ENCODE data around the gene FALEC.
"Not testable (repeated sequence)": the region's sequence is repeated elsewhere in the genome, so short reads cannot be mapped to it uniquely, and the experiment has no call there.

The FALEC gene

DNA sequence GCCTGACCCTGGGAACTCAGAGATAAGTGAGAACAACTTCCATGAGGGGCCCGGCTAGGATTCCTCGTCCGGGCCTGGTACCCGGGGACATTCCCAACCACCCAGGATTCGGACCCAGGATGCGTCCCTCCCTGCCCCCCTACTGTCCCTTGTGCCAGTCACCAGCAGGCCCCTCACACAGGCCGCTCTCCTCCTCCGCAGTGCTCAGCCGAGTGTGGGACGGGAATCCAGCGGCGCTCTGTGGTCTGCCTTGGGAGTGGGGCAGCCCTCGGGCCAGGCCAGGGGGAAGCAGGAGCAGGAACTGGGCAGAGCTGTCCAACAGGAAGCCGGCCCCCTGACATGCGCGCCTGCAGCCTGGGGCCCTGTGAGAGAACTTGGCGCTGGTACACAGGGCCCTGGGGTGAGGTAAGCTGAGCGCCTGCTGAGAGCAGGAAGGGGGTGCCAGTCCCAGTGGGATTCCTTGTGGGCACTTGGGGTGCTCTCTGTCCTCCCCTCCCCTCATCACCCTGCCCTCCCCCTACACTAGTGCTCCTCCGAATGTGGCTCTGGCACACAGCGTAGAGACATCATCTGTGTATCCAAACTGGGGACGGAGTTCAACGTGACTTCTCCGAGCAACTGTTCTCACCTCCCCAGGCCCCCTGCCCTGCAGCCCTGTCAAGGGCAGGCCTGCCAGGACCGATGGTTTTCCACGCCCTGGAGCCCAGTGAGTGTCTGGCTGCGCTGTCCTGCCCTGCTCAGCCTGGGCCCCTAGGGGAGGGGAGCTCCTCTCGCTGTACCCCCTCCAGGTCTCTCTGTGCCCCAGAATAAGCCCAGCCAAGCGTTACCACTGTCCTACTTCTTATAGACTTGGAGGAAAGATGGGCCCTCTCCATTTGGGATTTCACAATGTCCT lies 43.5 kb downstream of the FALEC start:
- DNase-seq (ENCODE audit: low read depth in 2 of 2): no peak

DNA sequence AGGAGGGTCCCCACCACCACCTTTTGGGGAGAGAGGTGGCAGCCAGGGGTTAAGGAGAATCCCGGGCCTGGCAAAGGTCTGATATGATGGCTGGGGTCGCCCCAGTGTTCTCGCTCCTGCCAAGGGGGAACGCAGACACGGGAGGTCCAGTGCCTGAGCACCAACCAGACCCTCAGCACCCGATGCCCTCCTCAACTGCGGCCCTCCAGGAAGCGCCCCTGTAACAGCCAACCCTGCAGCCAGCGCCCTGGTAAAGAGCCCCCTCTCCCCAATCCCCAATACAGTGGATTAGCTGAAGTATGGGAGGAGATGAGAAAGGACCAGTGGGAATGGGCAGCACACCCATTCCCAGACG lies 44.1 kb downstream of the FALEC start:
- DNase-seq (ENCODE audit: low read depth in 2 of 2): no peak

DNA sequence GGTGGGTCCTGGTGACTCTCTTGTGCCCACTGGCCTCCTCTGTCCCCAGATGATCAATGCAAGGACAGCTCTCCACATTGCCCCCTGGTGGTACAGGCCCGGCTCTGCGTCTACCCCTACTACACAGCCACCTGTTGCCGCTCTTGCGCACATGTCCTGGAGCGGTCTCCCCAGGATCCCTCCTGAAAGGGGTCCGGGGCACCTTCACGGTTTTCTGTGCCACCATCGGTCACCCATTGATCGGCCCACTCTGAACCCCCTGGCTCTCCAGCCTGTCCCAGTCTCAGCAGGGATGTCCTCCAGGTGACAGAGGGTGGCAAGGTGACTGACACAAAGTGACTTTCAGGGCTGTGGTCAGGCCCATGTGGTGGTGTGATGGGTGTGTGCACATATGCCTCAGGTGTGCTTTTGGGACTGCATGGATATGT lies 44.5 kb downstream of the FALEC start:
- DNase-seq (ENCODE audit: low read depth in 2 of 2): peak in 1 of 2 donors; percentile 58

DNA sequence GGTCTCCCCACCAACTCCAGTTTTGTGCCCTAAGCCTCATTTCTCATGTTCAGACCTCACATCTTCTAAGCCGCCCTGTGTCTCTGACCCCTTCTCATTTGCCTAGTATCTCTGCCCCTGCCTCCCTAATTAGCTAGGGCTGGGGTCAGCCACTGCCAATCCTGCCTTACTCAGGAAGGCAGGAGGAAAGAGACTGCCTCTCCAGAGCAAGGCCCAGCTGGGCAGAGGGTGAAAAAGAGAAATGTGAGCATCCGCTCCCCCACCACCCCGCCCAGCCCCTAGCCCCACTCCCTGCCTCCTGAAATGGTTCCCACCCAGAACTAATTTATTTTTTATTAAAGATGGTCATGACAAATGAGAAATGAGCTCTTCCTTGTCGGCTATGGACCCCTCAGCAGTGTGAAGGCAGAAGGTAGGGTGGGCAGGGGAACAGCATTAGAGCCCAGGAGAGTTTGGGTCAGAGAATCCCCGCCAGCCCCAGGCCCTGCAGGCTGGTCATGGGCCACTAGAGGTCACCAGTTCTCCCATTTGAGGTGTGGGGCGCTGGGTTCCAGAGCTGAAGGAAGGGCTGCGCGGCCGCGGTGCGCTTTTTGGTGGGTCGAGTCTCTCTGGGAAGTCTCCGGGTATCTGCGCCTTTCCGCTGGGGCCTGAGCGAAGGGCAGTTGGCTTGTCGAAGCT lies 45.2 kb downstream of the FALEC start:
- DNase-seq (ENCODE audit: low read depth in 2 of 2): peak; percentile 70

DNA sequence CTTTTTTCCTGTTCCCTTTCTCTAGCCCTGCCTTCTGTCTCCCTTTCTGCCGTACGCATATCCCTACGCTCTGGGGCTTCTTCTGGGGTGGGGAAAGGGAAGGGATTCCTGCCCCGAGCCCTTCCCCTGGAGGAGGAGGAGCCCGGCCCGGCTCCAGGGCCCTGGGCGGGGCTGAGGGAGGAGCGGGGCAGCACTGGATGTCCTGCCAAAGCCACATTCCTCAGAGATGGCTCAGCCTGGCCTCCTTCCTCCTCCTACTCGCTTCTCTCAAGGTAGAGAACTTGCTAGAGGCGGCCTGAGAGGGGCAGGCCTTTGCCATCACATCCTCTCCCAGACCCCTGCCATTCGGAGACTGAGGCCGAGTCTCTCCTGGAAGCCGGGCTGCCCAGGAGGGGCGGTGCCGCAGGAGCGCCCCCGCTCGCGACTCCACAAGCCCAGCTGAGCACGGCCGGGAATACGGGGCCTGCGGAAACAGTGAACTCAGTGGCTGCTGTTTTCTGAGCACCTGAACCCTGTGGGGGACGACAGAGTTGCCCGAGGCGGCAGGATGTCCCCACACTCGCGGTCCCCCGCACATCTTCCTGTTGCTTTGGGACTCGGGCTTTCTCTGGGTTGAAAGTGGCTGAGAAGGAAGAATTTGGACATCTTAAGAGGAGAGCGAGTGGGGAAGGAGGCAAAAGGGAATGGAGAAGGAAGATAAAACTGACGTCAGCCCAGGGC lies 45.9 kb downstream of the FALEC start:
- no peak for DNase-seq (ENCODE audit: low read depth in 2 of 2)

DNA sequence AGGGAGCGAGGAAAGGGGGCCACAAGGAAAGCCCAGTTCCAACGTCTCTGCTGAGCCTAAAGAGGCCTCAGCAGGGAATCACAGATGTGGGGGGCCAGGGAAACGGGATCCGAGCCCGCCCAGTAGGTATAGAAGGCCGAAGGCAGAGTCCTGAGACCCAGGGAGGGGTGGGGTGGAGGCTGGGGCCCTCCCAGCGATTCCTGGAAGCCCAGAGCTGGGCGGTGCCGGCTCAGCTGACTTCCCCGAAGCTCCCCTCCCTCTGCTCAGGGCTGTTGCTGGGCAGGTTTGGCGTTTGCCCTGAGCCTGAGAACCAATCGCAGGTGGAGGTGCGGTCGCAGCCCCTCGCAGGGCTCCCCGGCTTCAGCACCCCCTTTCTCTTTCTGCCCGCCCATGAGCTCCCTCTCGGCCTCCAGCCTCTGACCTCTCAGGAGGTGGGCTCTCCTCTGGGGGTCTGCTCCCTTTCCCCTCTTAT lies 46.5 kb downstream of the FALEC start:
- peak; percentile 67 to 83 for DNase-seq (ENCODE audit: low read depth in 2 of 2)

DNA sequence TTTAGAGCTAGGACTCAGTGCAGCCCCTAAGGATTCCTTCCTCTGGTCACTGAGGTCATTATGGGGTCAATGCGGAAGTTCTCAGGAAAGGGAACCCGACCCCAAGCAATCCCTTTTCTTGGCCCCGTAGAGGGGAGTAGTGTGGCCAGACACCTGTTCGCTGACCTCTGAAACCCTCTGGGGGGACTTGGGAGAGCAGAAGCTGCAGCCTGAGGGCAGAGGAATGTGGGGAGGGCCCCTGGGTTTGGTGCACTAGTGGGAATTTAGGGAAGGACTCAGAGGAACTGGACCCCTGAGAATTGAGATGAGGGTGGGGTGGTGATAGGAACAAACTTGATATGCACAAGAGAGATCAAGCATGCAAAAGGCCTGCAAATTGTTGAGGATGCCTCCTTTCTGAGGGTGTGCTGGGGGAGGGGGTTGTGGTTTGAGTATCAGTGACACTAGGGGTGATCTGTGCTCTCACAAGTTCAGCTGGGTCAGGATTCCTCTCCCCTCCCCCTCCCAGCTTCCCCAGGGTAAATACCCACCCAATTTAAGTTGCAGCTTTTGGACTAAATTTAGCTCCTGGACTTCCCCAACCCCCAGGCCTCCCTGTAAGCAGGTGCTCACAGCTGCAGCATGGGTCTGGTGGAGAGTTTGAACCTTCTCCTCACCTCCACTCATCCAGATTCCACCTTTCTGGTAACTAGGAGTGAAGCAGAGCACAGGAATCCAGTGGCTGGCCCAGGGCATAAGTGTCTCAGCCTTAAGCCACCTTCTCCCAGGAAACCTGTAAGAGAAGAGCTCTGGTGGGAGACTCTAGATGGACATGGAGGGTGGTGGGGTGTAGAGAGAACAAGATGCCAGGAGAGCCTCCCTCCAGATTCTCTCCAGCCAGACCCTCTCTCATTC lies 47.1 kb downstream of the FALEC start:
- peak; percentile 43 to 66 for DNase-seq (ENCODE audit: low read depth in 2 of 2)

DNA sequence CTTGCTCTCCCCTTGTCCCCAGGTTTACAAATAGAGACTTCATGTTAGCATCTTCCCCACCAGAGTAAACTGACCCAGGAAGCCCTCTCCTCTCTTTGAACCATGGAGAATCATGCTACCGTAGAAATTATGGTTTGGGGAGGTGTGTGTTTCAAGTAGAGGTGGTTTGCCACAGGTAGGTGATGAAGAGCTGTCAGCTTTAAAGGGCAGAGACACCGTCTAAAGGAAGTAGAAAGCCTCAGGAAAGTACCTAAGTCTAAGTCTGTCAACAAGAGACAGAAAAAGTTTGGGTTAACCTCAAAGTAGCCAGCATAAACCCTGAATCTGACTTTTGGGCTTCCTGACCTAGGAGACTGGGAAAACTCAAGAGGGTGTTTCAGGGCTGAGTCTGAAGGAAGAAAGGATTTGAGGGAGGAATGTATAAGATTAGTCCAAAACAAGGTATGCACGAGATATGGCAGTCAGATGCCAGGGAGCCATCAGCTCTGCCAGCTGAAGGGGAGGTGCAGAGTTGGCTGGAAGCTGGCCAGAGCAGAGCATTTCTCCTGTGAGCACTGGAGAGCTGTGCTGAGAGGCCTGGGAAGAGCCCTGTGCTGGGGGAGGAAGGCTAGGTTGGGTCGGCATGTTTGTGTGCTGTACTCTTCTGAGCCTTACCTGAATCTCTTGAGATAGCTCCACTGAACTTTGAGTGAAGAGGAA lies 47.9 kb downstream of the FALEC start:
- no peak for DNase-seq (ENCODE audit: low read depth in 2 of 2)

DNA sequence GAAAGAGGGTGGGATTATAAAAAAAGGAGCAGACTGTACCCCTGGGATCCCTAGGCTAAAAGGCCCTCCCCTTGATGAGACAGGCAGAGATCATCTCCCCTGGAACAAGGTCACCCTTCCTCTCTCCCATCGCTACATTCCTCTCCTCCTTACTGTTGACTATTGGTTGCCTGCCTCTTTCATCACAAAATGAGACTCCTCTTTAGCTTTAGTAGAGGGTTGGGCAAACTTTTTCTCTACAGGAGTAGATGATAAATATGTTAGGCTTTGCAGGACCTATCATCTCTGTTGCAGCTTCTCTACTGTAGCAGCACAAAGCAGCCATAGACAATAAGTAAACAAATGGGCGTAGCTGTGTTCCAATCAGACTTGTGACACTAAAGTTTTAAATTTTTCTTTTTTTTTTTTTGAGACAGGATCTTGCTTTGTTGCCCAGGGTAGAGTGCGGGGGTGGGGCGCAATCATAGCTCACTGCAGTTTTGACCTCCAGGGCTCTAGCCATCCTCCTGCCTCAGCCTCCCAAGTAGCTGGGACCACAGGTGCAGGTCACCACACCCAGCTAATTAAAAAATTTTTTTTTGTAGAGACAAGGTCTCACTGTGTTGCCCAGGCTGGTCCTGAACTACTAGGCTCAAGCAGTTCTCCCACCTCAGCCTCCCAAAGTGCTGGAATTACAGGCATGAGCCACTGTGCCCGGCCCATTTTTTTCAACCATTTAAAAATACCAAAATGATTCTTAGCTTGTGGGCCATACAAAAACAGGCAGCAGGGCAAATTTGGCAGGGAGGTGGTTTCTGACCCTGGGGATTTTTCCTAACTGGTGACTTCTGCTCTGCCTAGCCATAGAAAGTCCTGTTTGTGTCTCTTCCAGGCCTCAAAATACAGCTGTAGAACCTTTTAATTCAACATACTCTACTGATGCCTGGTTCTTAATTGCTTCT lies 48.8 kb downstream of the FALEC start:
- no peak for DNase-seq (ENCODE audit: low read depth in 2 of 2)

DNA sequence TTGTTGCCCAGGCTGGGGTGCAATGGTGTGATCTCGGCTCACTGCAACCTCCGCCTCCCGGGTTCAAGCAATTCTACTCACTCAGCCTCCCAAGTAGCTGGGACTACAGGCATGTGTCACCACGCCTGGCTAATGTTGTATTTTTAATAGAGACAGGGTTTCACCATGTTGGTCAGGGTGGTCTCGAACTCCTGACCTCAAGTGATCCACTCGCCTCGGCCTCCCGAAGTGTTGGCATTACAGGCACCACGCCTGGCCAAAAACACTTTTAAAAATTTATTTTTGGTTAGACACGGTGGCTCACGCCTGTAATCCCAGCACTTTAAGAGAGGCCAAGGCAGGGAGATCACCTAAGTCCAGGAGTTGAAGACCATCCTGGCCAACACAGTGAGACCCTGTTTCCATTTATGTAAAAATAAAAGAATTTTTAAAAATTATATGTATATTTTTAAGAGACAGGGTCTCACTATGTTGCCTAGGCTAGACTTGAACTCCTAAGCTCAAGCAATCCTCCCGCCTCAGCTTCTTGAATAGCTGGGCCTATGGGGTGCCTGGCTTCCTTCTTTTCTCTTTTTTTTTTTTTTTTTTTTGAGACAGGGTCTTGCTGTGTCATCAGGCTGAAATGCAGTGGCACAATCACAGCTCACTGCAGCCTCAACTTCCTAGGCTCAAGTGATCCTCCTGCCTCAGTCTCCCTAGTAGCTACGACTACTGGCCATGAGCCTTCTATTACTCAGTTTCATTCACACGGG lies 49.9 kb downstream of the FALEC start:
- not testable (repeated sequence) for DNase-seq (ENCODE audit: low read depth in 2 of 2)

DNA sequence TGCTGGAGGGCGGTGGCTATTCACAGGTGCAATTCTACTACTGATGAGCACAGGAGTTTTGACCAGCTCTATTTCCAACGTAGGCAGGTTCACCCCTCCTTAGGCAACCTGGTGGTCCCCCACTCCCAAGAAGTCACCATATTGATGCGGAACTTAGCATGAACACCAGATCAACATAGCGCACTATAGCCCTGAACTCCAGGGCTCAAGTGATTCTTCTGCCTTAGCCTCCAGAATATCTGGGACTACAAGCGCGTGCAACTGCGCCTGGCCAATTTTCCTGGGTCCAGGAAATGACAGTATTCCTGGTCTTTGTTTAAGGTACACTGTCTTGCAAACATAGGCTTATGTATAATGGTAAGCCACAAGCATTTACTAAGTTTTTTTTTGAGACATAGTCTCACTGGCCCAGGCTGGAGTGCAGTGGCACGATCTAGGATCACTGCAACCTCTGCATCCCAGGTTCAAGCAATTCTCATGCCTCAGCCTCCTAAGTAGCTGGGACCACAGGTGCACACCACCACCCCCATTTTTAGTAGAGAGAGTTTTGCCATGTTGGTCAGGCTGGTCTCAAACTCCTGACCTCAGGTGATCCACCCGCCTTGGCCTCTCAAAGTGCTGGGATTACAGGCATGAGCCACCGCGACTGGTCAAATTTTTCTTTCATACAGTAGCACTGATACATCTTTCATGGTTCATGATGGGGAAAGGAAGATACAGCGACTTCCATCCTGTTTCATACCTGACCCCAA lies 51.2 kb downstream of the FALEC start:
- no peak for DNase-seq (ENCODE audit: low read depth in 2 of 2)

DNA sequence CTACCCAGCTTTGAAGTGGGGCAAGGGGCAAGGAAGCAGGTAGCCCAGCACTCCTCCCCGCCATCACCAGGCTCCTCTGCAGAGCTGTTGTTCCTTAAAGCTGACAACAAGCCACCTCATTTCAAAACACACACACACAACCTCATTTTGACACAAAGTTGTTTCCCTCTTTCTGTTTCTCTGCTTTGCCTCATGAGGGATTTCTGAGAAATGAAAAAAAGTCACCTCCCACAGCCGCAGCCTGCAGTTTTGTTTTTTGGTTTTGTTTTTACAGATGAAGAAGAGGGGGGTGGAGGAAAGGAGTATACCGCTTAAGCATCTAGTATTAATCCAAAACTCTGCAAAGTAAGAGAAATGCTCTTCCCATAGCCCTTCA lies 51.8 kb downstream of the FALEC start:
- DNase-seq (ENCODE audit: low read depth in 2 of 2): no peak

DNA sequence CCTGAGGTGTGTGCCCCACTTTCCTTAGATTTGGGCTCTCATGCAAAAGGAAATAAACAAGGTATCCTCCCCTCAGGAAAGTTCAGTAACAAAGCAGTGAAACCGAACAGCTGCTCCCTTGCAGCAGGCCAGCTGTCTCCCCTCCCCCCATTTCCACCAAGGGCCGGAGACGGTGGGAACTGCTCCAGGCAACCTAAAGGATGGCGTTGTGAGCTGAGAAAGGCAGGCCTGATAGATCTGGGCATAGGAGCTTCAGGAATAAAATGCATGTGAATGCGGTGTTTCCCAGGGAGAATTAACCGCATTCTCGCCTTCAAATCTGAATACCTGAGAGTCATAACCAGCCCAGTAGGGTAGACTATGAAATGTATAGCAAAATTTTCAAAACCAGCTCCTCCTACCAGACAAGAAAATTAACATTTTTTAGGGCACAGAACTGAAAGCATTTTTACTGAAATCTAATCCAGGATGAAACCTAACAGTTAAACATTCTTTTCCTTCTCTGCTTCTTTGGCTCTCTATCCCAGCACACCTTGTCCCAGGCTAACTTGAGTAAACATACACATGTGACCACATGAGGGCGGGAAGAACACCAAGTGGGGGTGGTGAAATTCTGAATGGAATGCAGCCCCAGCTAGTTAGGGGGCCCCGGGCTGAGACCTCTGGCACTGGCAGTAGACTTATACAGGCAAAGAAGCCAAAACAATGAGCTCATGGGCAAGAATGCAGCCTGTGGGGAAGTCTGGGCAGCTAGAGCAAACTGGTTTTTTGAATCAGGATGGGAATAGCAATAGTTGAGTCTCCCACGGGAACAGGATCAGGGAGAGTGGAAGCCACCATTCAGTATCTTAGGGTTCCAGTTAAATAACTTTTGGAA lies 52.4 kb downstream of the FALEC start:
- no peak for DNase-seq (ENCODE audit: low read depth in 2 of 2)

DNA sequence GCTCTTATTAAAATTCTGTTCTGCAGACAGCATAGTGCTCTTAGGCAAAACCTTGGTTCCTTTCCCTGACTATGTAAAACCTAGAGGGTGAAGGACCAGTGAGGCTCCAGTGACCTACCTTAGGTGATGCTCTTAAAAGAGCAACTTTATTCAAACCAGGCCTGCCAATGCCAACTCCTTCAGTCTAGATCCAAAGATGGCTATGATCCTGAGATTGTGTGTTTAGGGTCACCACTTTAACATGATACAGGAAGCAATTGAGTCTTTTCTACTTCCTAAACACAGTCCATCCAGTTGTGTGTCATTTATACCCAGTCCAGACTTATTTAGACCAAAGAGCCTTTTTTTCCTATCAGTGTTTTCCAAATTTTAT lies 53.0 kb downstream of the FALEC start:
- DNase-seq (ENCODE audit: low read depth in 2 of 2): no peak

DNA sequence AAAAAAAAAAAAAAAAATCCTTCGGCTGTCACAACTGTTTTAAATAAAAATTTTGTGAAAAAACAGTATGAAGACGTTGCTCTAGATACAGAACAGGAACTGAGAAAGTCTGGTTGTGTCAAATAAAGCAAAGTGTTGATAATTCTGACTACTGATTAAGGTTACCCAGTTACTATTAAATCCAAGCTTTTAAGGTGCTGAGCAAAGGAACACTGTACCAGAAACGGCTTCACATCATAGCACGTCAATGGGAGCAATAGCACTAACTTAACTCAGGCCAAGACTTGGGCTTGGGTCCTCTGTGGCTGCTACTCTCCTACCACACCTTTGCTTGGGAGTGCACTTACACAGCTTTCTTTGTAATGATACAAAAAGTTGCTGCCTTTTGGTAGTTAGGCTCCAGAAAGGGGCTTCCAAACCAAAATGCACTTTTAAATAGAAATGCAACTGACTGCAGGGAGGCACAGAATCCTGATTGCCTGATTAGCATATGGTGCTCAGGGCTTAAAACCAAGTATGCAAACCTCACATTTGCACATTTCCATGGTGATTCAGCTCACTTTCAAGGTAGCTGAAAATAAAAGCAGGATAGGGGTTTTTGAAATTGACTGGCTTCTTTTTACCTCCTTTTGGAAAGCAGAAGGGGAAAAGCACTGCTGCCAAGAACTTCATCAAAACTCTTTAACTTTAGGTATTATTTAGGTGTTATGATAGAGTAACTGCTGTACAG lies 57.5 kb downstream of the FALEC start:
- DNase-seq (ENCODE audit: low read depth in 2 of 2): no peak

DNA sequence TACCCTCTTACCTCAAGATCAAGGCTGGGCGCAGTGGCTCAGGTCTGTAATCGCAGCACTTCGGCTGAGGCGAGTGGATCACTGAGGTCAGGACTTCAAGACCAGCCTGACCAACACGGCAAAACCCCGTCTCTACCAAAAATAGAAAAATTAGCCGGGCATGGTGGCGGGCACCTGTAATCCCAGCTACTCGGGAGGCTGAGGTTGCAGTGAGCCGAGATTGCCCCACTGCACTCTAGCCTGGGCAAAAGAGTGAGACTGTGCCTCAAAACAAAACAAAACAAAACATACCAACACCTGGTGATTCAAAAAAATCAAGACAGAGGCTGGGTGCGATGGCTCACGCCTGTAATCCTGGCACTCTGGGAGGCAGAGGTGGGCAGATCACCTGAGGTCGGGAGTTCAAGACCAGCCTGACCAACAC lies 58.1 kb downstream of the FALEC start:
- DNase-seq (ENCODE audit: low read depth in 2 of 2): not testable (repeated sequence)
